T-helper 1 cell treated with Interleukin-12 subunit alpha and Interleukin-12 subunit beta and Interleukin-4 antibody, amounts not matched to agents 30 ng/mL and 1 ng/mL, for 36 hours (primary cell): ENCODE data around the gene ASTN1. TPM values are rescaled to one million over a fixed set of nuclear protein-coding genes. Genes with fewer than 3 reads are reported as not detected.

Experiments
- intact Hi-C: fragments of 100-400 bp; cut with micrococcal nuclease; formaldehyde crosslinking; loops from one replicate; pipeline ENCODE4 v1.15.1; 2024
- total RNA-seq: library from RNA; stranded (reverse); gene quantifications from 2 replicates; pipeline ENCODE4 v1.2.3, GENCODE V29; 2022

Gene ASTN1
- not detected in 2 replicates for total RNA-seq

- intact Hi-C loops = no loop called here
These were observed at the start of gene ASTN1 for GRCh38 chr1:177164380-177165068. Gene ASTN1 (minus strand): TSS chr1:177164712. CDS start chr1:177164676, 36 bp downstream.

- intact Hi-C loops = no loop called here
These were observed 46.7 kb upstream of the ASTN1 start for GRCh38 chr1:177211231-177211630.

GRCh38 chr1:177210071-177210470 lies 45.6 kb upstream of the ASTN1 start:
- intact Hi-C loops = no loop called here

GRCh38 chr1:177209357-177209756 lies 44.8 kb upstream of the ASTN1 start:
- intact Hi-C loops = no loop called here

DNA sequence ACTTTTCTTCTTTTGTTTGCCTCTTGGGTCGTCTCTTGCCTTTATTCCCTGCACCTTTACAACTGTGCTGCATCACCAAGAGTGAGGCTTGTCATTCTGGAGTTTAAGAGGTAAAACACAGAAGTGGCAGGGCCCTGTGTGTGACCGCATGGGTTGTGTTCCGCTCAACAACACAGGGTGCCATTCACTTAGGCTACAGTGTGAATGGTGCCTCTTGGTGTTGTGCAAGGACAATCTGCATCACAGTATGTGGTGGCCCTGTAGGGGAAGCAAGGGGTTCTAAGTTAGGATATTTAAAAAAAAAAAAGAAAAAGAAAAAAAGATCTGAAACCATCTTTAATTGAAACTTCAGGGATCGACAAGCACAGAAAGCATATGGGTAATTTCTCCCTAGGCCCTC lies 44.4 kb upstream of the ASTN1 start:
- intact Hi-C loops = no loop called here

GRCh38 chr1:177206831-177207355 lies 42.4 kb upstream of the ASTN1 start:
- intact Hi-C loops = no loop called here

- intact Hi-C loops = no loop called here
These were observed 35.8 kb upstream of the ASTN1 start for GRCh38 chr1:177200290-177200689.

DNA sequence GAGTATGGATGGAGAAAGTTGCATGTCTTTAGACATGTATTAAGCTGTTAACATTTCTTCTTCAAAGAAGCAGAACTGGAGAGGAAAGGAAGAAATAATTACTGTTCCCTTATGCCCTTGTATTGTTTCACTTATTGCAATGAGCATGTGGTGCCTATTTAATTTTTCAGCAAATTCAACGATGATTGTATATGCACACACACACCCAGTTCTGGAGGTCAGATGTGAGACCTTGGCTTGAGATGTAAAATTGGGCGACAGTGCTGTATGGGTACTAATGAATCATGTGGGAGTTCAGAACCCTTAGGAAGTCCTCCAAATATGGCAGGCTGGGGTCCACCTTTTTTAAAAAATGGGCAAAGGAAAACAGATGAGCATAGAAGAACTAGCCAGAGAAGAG lies 33.7 kb upstream of the ASTN1 start:
- intact Hi-C loops = no loop called here

GRCh38 chr1:177190308-177190970 lies 25.9 kb upstream of the ASTN1 start:
- intact Hi-C loops = no loop called here

GRCh38 chr1:177186639-177187038 lies 22.1 kb upstream of the ASTN1 start:
- intact Hi-C loops = no loop called here

- intact Hi-C loops = no loop called here
These were observed 20.7 kb upstream of the ASTN1 start for GRCh38 chr1:177185209-177185608.

DNA sequence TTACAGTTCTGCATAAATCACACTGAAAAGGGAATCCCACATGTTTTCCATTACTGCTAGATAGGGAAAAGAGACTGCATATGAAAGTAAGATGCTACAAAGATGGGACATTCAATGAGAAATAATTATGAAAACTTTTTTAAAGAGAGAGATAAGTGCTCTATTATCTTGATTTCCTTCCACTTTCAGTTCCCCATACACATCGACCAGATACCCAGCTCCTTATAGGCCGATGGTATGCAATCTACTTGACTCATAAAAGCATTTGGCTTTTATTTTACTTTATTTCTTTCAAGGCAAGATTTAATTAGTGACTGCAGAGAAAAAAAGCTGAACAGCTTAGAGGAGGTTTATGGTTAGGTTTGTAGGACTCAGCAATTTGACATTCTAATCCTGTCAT lies 19.3 kb upstream of the ASTN1 start:
- intact Hi-C loops = no loop called here

GRCh38 chr1:177181631-177182291 lies 17.2 kb upstream of the ASTN1 start:
- intact Hi-C loops = loop anchor here (1.0 kb wide), 1 partner anchor 284 kb away; no protein-coding TSS in a partner anchor

GRCh38 chr1:177181280-177181630 lies 16.7 kb upstream of the ASTN1 start:
- intact Hi-C loops = loop anchor here (1.0 kb wide), 1 partner anchor 284 kb away; no protein-coding TSS in a partner anchor

- intact Hi-C loops = no loop called here
These were observed 10.6 kb upstream of the ASTN1 start for GRCh38 chr1:177174921-177175634.

DNA sequence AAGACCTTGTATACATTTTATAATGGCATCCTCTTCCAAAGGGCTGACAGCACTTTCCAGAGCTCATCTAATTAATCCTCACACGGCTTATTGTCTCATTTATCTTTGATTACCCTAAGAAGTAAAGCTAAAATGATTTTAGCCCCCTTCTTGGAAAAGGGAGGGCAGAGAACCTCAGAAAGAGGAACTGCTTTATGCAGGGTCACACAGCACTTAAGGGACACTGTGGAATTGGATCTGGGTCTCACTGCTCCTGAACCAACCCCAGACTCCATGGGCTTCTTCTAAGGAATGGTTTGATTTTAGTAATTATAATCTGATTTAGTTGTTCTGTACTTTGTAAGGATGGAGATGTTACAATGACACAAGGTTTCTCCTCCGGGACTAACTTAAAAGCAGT lies 9.5 kb upstream of the ASTN1 start:
- intact Hi-C loops = no loop called here

GRCh38 chr1:177172866-177173265 lies 8.4 kb upstream of the ASTN1 start:
- intact Hi-C loops = no loop called here

DNA sequence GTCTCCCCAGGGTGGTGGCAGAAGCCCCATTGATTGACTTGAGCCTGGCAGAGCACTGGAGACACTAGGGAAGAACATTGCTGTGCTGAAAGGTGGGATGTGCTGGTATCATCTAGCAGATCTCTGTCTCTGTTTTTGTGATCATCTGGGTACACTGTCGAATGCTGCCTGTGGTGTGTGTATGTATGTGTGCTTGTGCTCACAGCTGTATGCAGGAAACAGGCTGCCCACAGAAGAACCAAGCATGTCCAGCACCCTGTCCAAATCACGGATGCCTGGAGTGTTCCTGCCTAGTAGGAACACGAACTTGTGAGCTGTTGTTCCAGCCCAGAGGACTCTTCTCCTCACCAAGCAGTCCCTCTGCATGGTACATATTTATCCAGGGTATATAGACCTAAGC lies 7.8 kb upstream of the ASTN1 start:
- intact Hi-C loops = no loop called here

GRCh38 chr1:177171536-177172123 lies 7.1 kb upstream of the ASTN1 start:
- intact Hi-C loops = no loop called here

GRCh38 chr1:177170756-177171535 lies 6.4 kb upstream of the ASTN1 start, which contains the start of gene BRINP2:
Gene BRINP2 (plus strand): TSS chr1:177170958. CDS start chr1:177229877, 58,919 bp downstream.
- intact Hi-C loops = no loop called here
